ENCODE data around the gene KRTAP10-7.
"Not testable (repeated sequence)": the region's sequence is repeated elsewhere in the genome, so short reads cannot be mapped to it uniquely, and the experiment has no call there.

KRTAP10-7 gene

DNA sequence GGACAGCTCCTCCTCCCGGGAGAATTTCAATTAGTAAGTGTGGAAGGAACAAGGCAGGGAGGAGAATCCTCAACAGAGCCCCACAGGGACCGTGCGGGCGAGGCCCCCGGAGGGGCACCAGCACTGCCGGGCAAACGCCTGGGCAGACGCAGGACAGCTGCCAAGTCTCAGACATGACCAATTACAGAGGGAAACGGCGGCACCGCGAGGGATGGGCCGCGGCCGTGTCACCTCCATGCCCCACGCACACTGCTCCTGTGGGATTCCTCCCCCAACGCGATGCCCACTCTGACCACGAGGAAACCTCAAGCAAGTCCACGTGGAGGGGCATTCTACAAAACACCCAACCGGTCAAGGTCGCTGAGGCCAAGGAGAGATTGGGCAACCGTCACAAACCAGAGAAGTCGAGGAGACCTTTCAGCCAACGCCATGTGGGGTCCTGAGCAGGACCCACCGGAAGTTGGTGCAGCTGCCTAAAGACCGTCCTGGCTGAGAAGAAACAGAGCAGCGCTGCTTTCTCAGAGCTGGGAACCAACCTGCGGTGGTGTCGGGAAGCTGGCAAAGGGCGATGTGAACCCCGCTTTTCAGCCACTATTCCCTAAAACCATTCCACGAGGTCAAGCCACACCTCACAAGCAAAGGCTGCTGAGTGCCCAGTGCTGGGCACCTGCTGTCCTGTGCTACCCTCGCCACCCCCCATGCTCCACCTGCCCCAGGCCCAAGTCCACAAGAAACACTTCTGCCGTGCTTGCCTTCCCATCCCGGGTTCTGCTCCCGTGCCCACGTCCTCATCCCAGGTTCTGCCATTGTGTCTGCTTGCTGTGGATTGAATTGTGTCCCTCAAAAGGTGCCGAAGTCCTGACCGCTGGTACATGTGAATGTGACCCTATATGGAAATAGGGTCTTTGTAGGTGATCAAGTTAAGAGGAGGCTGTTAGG lies 28.3 kb upstream of the KRTAP10-7 start:
- DNase-seq (ENCODE audit: low read depth in 2 of 2): no peak

DNA sequence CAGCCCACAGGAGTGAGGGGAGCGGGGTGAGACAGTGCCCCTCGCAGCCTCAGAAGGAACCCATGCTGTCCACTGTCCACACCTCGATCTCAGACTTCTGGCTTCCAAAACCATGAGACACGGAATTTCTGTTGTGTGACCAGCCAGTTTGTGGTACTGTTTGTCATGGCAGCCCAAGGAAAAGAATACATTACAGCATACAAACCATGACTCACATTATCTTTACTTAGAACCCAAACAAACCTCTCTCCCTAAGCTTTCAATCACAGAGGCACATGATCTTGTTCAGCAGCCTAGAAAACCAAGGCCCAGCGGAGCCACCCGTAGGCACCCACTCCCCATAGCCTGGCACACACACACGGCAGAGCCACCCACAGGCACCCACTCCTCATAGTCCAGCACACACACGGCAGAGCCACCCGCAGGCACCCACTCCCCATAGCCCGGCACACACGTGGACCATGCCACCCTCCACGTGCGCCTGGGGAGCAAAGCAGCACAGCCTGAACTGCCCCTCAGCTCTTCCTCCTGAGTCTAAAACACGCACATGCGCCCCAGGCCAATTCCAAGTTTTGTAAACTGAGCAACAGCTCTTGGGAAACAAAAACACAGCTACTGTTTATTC lies 27.3 kb upstream of the KRTAP10-7 start:
- DNase-seq (ENCODE audit: low read depth in 2 of 2): no peak

DNA sequence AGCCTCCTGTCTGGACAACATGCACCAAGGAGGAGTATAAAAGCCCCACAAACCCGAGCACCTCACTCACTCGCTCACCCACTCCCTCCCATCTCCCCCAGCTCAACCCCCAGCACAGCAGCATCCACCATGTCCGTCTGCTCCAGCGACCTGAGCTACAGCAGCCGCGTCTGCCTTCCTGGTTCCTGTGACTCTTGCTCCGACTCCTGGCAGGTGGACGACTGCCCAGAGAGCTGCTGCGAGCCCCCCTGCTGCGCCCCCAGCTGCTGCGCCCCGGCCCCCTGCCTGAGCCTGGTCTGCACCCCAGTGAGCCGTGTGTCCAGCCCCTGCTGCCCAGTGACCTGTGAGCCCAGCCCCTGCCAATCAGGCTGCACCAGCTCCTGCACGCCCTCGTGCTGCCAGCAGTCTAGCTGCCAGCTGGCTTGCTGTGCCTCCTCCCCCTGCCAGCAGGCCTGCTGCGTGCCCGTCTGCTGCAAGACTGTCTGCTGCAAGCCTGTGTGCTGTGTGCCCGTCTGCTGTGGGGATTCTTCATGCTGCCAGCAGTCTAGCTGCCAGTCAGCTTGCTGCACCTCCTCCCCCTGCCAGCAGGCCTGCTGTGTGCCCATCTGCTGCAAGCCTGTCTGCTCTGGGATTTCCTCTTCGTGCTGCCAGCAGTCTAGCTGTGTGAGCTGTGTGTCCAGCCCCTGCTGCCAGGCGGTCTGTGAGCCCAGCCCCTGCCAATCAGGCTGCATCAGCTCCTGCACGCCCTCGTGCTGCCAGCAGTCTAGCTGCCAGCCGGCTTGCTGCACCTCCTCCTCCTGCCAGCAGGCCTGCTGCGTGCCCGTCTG lies 26.6 kb upstream of the KRTAP10-7 start, which contains the start of gene KRTAP10-4:
Gene KRTAP10-4 (plus strand): TSS at position 100 of the 827 bp plus-strand sequence. CDS start 30 bp downstream, at position 130.
- not testable (repeated sequence) for DNase-seq (ENCODE audit: low read depth in 2 of 2)

DNA sequence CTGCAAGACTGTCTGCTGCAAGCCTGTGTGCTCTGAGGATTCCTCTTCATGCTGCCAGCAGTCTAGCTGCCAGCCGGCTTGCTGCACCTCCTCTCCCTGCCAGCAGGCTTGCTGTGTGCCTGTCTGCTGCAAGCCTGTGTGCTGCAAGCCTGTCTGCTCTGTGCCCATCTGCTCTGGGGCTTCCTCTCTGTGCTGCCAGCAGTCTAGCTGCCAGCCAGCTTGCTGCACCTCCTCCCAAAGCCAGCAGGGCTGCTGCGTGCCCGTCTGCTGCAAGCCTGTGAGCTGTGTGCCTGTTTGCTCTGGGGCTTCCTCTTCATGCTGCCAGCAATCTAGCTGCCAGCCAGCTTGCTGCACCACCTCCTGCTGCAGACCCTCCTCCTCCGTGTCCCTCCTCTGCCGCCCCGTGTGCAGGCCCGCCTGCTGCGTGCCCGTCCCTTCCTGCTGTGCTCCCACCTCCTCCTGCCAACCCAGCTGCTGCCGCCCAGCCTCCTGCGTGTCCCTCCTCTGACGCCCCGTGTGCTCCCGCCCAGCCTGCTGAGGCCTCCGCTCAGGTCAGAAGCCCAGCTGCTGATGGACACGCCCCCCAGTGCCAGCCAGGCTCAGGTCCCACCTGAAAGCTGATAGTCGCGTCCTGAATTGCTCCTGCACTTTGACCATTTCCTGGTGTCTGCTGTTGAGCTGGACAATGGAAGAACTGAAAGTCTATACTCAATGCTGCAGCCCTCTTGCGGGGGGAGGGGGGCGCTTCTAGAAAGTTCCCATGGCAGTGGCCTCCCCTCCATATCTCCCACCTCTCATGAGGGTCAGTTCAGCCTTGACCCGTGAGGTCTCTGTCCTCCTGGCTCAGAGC lies 25.7 kb upstream of the KRTAP10-7 start:
- no peak for DNase-seq (ENCODE audit: low read depth in 2 of 2)

DNA sequence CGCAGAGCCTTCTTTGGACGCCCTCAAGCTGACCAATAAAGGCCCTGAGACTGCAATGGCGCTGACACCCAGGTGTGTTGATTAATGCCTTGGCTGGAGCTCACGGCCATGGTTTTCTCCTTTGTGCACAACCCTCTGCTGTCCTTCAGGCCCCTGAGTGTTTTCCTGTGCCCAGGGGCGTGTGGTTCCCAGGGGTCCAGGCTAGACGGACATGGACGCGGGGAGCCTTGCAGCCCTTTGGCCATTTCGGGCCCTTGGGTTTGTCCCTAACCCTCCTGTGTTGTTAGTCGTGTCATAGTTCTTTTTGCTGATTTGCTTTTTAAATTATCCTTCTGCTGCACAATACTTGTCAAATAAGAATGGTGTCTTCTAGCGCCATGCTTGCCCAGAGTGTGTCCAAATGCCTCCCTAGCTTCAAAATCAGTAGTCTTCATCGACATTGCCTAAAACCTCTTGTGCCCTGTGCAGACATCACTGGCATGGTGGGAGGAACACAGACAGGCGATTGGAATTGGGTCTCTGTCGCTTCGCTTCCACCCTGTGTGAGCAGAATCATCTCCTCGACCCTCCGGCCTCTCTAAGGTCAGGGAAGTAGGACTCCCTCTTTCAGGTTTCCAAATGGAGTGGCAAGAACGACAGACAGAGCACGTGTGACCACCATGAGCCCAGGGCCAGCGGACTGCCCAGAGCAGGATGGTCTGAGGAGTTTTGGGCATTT lies 24.9 kb upstream of the KRTAP10-7 start:
- no peak for DNase-seq (ENCODE audit: low read depth in 2 of 2)

DNA sequence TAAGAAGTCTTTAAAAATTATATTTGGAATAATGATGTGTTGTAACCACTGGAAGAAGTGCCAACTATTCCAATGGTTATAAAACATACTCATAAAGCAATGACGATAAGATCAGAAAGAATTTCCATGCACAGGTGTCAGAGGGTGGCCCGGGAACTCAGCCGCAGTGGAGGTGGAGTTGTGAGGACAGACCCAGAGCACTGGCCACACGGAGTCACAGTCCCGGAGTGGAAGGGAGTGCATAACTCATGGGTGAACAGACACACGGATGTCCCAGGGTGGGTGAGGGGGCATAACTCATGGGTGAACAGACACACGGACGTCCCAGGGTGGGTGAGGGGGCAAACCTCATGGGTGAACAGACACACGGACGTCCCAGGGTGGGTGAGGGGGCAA lies 24.4 kb upstream of the KRTAP10-7 start:
- no peak for DNase-seq (ENCODE audit: low read depth in 2 of 2)

DNA sequence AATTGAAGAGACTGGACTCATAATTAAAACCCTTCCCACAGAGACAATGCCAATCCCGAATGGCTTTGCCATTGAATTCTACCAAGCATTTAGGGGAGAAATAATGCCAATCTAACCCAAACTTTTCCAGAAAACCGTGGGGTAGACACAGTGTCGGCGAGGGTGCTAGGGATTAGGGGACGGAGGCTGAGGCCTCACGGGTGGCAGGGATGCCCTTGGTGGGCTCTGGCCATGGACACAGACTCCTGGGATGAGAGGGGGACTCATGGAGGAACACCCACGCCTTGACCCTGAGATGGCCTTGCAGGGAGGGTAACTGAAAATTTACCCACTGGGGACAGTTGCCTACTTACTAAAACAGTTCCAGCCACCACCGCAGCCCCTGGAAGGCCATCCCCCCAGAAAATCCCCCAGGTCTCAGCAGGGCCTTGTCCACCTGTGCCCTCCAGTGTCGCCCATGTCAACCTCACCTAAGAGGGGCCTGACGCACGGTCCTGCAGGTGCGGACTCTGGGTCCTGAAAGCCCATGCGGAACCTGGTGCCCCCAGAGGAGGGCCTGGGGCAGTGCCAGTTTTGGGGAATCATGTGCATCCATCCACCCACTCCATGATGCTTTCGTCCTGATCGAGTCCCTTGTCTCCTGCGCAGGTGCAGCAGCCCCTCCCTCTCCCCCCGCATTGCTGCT lies 21.9 kb upstream of the KRTAP10-7 start:
- no peak for DNase-seq (ENCODE audit: low read depth in 2 of 2)

DNA sequence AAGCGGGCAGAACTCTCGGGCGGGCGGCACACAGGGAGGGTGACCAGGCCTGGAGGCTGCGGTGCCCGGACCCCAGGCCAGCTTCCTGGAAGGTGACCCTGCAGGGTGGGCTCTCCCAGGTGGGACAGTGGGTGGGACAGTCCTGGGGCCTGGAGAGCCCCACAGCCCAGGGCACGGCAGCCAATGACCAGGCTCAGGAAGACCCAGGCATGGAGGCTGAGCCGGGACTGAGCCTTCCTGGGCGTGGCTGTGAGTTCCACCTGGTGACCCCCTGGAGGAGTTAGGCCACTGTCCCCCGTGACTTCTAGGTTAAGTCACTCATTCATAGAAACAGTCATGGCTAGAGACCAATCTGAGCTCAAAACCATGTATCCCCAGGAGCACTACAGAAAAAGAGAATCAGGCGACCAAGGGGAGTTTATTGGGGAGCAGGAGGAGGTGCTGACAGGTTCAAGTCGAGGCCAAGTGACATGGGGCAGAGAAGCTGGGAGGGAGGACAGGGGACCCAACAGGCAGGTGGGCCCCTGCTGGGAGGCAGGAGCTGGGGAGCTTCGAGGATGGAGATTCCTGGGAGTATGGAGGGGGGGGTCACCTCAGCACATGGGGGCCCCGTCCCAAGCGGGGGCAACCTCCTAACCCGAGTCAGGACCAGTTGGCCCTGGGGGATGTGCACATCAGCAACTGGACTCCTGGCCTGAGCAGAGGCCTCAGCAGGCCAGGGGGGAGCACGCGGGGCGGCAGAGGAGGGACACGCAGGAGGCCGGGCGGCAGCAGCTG lies 21.2 kb upstream of the KRTAP10-7 start:
- no peak for DNase-seq (ENCODE audit: low read depth in 2 of 2)

DNA sequence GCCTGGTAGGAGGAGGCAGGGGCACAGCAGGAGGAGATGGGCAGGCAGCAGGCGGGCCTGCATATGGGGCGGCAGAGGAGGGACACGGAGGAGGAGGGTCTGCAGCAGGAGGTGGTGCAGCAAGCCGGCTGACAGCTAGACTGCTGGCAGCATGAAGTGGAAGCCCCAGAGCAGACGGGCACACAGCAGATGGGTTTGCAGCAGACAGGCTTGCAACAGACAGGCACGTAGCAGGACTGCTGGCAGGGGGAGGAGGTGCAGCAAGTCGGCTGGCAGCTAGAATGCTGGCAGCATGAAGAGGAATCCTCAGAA lies 20.6 kb upstream of the KRTAP10-7 start:
- no peak for DNase-seq (ENCODE audit: low read depth in 2 of 2)

DNA sequence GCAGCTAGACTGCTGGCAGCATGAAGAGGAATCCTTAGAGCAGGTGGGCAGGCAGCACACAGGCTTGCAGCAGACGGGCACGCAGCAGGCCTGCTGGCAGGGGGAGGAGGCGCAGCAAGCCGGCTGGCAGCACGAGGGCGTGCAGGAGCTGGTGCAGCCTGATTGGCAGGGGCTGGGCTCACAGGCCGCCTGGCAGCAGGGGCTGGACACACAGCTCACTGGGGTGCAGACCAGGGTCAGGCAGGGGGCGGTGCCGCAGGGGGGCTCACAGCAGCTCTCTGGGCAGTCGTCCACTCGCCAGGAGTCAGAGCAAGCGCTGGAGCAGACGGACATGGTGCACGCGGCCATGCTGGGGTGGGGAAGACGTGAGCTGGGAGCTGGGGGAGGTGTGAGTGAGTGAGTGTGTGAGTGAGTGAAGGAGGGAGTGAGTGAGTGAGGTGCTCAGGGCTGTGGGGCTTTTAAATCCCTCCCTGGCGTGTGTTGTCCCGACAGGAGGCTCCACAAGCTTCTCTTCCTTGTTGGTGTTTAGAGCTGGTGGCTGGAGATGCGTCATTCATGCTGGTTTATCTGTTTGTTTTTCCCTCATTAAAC lies 20.1 kb upstream of the KRTAP10-7 start, which contains the start of gene KRTAP10-5:
Gene KRTAP10-5 (minus strand): TSS at position 374 of the 591 bp plus-strand sequence. CDS start 26 bp downstream, at position 348.
- DNase-seq (ENCODE audit: low read depth in 2 of 2): not testable (repeated sequence)

DNA sequence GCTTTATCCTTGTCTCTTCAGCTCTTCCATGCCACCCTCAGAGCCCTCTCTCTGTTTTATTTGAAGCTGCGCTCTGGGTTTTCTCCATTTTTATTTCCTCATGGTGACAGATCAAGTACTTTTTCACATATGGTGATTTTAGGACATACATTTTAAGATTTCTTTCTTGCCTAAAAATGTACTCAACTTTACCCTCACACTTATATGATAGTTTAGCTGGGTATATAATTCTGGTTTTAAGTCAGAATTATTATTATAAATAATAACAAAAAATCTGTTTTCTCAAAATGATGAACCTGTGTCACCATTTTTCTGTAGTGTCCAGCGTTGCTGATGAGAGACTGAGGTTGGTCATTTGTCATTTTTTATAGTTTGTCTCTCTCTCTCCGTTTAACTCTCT lies 19.2 kb upstream of the KRTAP10-7 start:
- no peak for DNase-seq (ENCODE audit: low read depth in 2 of 2)

DNA sequence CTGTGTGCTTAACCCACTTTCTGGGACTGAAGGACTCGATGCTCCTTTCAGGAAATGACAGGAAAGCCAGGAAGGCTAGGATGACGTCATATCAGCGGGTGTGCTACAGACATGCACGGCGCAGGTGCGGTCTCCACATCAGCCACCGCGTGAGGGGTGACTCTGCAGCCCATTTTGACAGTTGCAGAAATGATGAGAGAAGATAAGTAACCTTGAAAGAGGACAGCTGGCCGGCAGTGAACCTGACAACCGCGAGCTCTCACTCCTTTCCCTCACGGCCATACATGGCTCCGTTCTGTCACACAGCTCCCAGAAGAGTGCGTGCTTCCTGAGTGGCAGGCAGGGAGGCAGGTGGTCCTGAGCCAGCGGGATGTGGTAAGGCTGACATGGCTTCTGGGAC lies 18.3 kb upstream of the KRTAP10-7 start:
- DNase-seq (ENCODE audit: low read depth in 2 of 2): no peak

DNA sequence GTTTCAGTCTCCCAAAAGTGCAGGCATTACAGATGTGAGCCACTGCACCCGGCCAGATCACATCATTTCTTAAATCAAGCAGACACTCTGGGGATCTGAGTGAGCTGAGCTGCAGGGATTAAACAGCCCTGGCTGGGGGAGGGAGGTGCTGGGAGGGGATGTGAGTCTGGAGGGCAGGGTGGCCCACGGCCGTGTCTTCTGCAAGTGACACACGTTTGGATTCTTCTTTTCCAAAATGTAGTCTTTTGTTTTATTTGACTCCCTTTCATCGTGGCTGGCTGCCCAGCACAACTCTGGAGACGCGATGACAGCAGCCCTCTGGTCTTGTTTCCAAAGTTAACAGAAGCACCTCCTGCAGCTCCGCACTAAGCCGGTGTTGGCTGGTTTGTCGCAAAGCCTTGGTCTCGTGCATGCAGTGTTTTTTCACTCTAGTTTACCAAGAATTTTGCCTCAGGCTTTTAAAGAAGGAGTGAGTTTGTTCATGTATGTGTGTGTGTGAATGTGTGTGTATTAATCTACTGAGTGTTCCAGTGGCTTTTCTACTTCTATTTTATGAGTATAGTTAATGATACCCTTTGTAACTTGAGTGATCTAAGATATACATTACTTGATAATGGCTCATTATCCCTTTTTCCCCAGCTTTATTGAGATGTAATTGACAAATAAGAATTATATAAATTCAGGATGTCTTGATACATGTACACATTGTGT lies 17.2 kb upstream of the KRTAP10-7 start:
- no peak for DNase-seq (ENCODE audit: low read depth in 2 of 2)

DNA sequence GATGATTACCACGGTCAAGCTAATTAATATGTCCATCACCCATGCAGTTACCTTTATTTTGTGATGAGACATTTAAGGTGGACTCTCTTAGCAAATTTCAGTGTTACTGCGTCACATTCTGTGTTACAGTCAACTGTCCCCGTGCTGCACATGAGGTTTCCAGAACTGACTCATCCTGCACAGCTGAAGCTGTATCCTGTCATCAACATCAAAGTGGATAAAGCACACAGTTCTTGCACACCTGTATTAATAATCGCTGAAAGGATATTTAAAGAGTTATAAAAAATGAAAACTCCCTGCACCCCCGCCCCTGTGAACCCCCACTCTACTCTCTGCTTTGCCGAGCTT lies 16.6 kb upstream of the KRTAP10-7 start:
- DNase-seq (ENCODE audit: low read depth in 2 of 2): no peak

DNA sequence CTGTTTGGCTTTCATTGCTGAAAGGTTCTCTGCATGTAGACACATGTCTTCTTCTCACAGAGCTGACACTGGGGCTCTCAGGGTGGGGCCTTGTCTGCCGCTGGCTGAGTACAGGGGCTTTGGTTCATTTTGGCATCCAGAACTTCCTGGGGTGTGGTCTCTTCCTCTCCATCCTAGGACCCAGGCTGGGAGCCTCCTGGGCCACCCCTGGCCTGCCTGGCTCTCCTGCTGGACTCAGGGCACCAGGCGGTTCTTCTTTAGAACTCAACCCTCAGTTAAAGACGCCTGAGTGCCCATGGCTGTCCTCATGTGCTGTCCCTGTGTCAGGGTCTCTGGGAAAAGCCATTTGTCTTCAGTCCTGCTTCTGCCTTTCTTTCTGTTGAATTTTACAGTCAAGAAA lies 14.5 kb upstream of the KRTAP10-7 start:
- no peak for DNase-seq (ENCODE audit: low read depth in 2 of 2)

DNA sequence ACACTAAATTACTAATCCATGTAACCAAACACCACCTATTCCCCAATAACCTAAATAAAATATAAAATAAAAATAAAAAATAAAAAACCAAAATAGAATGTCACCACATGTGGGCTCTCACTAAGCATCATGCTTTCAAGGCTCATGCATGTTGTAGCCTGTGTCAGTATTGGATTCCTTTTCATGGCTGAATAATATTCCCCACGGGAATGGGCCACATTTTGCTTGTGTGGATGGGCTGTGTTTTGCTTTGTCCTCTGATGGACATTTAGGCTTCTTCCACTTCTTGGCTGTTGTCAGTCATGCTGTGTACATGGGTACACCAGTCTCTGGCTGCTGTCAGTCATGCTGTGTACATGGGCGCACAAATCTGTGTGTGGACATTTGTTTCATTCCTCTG lies 11.3 kb upstream of the KRTAP10-7 start:
- DNase-seq (ENCODE audit: low read depth in 2 of 2): no peak

DNA sequence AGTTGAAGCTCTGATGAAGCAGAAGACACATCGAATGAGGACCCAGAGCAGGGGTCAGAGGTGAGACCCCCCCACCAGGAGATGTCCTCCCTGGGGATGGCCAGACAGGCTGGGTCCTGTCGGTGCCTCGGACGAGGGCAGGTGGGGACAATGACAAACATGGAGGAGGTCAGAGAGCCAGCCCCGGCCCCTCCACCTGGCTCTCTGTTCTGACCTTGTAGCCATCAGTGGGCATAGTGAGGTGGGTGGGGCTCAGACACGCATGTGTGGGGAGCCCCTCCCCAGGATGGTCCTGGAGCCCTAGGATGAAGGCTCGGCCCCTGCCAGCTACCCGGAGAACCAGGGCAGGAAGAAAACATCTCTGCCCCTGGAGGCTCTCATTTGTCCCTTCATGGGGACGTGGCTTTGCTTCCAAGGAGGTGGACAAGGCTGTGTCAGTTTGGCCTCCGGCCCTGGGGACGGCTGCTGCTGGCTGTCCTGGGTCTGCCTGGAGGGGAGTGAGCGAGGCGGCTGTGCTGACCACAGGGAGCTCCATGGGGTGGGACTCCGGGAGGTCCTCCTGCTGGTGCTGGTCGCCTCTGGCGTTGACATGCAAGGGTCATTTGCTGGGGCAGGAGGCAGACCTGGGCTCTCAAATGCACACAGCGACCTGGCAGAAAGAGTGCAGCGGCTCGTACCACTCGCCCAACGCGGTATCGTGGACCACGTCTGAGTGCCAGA lies 10.7 kb upstream of the KRTAP10-7 start:
- no peak for DNase-seq (ENCODE audit: low read depth in 2 of 2)

DNA sequence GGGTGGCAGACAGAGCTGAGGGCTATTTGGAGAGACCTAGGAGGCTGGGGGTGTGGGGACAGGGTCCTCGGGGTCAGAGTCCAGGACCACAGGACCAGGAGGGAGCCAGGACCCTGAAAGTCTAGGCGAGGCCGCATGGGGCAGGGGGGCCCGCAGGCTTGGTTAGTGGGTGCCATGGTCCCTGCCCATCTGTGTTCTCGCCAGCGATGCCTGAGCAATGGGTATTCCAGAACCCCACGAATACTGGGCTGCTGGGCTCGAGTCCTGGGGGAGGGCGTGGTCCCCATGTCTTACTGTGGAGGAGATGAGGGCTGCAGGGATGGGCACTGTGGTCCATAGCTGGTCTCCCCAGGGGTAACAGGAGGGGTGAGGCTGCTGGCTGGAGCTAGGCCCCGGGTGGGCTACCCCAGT lies 10.1 kb upstream of the KRTAP10-7 start:
- DNase-seq (ENCODE audit: low read depth in 2 of 2): no peak
